Suppressor macrophage treated with lipopolysaccharide for 4 hours (primary cell): Measurements from ENCODE around the gene RBMS3.

ENCODE experiments used
- DNase-seq: peaks from one replicate; pipeline ENCODE4 v3.0.0-alpha.2; 2020

The RBMS3 gene

GRCh38 chr3:29537889-29538609 lies 257.2 kb downstream of the RBMS3 start:
- DNase-seq, result no peak

- no peak for DNase-seq
Measured at GRCh38 chr3:29538610-29538958, 257.7 kb downstream of the RBMS3 start.

GRCh38 chr3:29540544-29540943 lies 259.7 kb downstream of the RBMS3 start:
- no peak for DNase-seq

GRCh38 chr3:29544701-29545363 lies 264.0 kb downstream of the RBMS3 start:
- DNase-seq, result no peak

- DNase-seq, result no peak
Measured at GRCh38 chr3:29545615-29546014, 264.7 kb downstream of the RBMS3 start.

GRCh38 chr3:29552051-29552450 lies 271.2 kb downstream of the RBMS3 start:
- no peak for DNase-seq

GRCh38 chr3:29554566-29554965 lies 273.7 kb downstream of the RBMS3 start:
- no peak for DNase-seq

GRCh38 chr3:29555590-29555989 lies 274.7 kb downstream of the RBMS3 start:
- no peak for DNase-seq

GRCh38 chr3:29557186-29557585 lies 276.3 kb downstream of the RBMS3 start:
- DNase-seq, result no peak

GRCh38 chr3:29557825-29558224 lies 277.0 kb downstream of the RBMS3 start:
- DNase-seq, result no peak

- no peak for DNase-seq
Measured at GRCh38 chr3:29559741-29560465, 279.0 kb downstream of the RBMS3 start.

- no peak for DNase-seq
Measured at GRCh38 chr3:29561651-29562149, 280.8 kb downstream of the RBMS3 start.

- no peak for DNase-seq
Measured at GRCh38 chr3:29565236-29565635, 284.4 kb downstream of the RBMS3 start.

GRCh38 chr3:29567501-29567900 lies 286.6 kb downstream of the RBMS3 start:
- DNase-seq, result no peak

- DNase-seq, result no peak
Measured at GRCh38 chr3:29568355-29568754, 287.5 kb downstream of the RBMS3 start.

- no peak for DNase-seq
Measured at GRCh38 chr3:29576181-29576580, 295.3 kb downstream of the RBMS3 start.

GRCh38 chr3:29576675-29577074 lies 295.8 kb downstream of the RBMS3 start:
- no peak for DNase-seq

GRCh38 chr3:29577250-29577649 lies 296.4 kb downstream of the RBMS3 start:
- no peak for DNase-seq

- DNase-seq, result no peak
Measured at GRCh38 chr3:29581311-29581710, 300.4 kb downstream of the RBMS3 start.

GRCh38 chr3:29582273-29582672 lies 301.4 kb downstream of the RBMS3 start:
- no peak for DNase-seq

- no peak for DNase-seq
Measured at GRCh38 chr3:29583861-29584260, 303.0 kb downstream of the RBMS3 start.

- no peak for DNase-seq
Measured at GRCh38 chr3:29585368-29585767, 304.5 kb downstream of the RBMS3 start.

GRCh38 chr3:29587340-29587739 lies 306.5 kb downstream of the RBMS3 start:
- DNase-seq, result no peak

- DNase-seq, result no peak
Measured at GRCh38 chr3:29590012-29590411, 309.1 kb downstream of the RBMS3 start.
